Eye (tissue), 1 donor: ENCODE results near the gene ROR2.

Experiments
- DNase-seq: peaks from one replicate; pipeline ENCODE4 v3.0.0-alpha.2; 2015

The ROR2 gene

GRCh38 chr9:91837981-91838731 is 111.9 kb downstream of the ROR2 start:
- DNase-seq: peak; percentile 74

- DNase-seq: no peak
Observed at GRCh38 chr9:91836515-91836914, 113.5 kb downstream of the ROR2 start.

DNA sequence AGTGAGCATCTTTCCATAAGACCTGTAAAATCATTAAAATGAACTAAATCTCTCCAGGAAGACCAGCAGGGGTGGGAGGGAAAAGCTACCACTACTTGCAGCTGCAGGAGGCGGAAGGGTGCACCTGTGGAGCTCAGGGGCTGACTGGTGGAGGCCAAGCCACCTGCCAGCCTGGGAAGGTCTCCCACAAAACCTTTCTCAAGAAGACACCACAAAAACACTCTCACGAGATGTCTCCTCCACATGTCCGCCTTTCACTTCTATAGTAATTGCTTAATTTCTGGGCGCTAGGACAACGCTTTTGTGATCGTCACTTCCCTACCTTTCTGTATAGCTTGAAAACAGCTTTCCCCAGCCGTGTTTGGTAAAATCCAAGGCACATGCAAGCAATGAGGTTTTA is 114.4 kb downstream of the ROR2 start:
- DNase-seq: no peak

GRCh38 chr9:91835216-91835615 is 114.8 kb downstream of the ROR2 start:
- no peak for DNase-seq

DNA sequence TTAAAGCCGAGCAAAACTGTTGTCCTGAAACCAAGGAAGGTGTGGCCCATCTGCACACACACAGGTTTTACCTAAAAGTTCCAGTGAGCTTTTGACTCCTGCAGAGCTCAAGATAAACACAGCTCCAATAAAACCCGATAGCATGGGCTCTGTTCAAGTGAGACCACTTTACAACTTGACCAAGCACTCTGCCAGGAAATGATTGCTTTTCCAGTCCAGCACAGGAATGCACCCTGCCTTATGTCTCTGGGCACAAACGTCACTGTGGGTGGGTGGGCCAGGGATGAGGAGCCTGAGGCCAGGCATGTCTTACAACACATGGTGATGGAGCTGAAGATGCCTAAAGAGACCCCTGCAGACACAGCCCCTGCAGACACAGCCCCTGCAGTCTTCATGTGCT is 115.3 kb downstream of the ROR2 start:
- no peak for DNase-seq

GRCh38 chr9:91833878-91834255 is 116.2 kb downstream of the ROR2 start:
- DNase-seq: no peak

DNA sequence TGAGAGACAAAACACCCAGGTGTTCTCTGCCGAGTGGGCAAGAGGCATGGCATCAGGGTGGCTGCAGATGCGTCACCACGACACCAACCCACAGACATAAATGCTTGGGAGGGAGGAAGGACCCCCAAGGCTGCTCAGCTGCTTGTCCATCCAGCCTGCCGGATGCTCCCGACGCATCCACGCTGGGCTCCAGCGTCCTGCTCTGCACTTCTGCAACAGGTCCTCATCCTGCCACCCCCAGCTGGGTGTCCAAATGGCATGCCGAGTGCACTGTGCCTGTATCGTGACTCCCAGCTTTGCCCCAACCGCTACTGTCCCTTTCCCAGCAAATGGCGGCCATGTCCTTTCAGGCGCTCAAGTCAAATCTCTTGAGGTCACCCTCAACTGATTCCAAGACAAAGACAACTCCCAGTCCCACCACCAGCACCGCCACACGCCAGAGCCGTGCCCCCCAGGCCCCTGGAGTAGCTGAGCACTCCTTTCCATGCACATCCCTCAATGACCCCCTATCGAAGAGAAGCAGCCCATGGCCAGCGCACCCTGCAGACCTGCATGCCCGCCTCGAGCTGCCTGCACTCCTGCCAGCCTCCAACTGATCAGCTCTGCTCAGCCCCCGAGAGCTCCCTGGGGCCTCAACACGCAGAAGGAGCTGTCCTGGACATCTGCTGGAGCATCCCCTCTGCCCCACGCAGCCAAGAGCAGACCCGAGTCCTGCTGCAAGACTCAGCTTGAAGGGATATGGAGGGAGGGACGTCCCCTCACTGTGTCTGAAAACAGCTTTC is 116.7 kb downstream of the ROR2 start:
- no peak for DNase-seq

DNA sequence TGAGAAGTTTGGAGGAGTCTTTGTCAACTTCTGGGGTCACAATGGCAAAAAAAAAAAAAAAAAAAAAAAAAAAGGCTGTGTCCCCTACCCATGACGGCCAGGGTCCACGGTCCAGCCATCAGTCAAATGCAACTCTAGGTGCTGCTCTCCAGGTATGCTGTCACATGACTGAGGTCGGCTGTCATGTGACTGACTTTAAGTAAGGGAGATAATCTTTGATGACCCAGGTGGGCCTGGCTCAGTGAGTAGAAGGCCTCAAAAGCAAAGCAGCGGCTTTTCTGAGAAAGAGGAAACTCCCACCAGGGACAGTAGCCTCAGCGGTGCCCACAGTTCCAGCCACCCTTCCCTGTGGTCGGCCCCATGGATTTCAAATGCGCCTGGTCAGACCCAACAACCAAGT is 117.7 kb downstream of the ROR2 start:
- DNase-seq: no peak

DNA sequence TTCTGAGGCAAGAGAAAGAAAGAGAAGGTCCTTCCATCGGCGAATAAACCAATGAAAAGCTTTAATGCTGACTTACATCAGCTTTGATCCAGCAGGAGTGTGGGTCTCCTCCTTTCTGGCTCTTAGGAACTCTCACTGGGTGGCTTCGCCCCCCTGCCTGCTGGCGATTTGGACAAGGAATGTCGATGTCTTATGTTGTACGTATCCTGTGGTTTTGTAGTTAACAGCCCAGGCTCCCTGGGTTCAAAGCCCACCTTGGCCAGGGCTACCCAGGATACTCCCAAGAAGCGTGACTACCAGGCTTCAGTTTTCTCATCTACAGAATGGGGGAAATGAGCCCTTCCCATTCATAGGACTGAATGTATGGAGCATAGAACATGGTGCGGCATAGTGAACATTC is 124.2 kb downstream of the ROR2 start:
- DNase-seq: no peak

DNA sequence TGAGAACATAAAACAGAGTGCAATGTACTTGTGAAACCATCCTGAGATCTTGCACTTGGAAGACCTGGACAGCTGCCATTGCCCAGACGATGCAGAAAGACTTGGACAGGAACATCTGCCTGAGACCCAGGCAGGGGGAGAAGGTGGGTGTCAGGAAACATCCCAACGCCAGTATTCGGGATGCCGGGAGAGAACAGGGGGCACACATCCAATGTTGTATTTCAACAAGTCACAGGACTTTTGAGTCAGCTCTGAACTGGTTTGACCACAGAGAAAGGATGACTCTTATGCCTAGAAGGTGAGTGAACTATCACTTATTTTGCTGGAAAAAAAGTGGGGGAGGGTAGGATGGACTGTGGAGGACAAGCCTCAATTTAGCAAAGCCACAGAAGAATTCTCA is 124.6 kb downstream of the ROR2 start:
- no peak for DNase-seq

GRCh38 chr9:91824601-91825305 is 125.3 kb downstream of the ROR2 start:
- DNase-seq: no peak

DNA sequence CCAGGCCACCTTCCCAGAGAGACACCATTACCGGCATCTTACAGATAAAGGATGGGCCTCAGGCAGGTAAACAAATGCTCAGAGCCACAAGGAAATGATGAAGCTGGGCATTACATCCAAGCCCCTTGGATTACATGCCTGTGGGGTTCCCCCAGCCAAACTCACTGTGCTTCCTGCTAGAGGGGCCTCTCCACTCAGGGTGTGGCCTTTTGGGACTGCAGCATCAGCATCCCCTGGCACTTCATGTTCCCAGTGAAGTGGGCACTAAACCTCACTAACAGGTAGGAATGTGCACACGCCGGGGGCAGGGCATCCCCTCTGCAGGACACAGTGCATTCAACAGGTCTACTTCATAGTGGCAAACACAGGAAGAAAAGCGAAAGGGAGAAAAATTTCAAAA is 125.9 kb downstream of the ROR2 start:
- DNase-seq: no peak

DNA sequence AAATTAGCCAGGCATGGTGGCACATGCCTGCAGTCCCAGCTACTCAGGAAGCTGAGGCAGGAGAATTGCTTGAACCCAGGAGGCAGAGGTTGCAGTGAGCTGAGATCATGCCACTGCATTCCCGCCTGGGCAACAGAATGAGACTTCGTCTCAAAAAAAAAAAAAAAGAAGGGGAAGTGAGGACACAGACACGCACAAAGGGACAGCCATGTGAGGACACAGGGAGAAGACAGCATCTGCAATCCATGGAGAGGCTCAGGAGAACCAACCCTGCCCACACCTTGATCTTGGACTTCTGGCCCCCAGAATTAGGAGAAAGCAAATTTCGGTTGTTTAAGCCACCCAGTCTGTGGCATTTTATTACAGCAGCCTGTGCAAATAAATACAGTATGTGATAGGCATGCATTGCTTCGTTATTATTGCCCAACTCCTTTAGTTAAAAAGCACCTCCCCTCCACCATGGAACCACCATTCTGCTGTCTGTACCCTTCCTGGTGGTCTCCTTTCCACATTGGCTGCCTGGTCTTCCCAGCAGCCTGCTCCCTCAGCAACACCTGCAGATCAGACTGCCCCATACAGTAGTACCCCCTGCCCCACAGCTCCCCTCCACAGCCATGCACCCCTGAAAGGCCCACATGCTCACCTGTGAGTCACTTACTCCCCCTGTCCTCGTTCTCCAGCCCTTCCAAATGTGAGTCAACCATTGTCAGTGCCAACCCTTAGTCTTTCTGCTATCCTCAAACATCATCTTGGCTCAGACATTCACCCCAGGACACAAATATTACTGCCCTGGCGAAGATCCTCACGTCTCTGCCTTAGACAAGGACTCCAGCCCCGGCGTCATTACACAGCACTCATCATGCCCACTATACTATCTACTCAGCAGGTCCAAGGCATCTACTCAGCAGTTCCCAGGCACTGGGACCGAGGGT is 128.8 kb downstream of the ROR2 start:
- no peak for DNase-seq

- no peak for DNase-seq
Observed at GRCh38 chr9:91820126-91820750, 129.8 kb downstream of the ROR2 start.

DNA sequence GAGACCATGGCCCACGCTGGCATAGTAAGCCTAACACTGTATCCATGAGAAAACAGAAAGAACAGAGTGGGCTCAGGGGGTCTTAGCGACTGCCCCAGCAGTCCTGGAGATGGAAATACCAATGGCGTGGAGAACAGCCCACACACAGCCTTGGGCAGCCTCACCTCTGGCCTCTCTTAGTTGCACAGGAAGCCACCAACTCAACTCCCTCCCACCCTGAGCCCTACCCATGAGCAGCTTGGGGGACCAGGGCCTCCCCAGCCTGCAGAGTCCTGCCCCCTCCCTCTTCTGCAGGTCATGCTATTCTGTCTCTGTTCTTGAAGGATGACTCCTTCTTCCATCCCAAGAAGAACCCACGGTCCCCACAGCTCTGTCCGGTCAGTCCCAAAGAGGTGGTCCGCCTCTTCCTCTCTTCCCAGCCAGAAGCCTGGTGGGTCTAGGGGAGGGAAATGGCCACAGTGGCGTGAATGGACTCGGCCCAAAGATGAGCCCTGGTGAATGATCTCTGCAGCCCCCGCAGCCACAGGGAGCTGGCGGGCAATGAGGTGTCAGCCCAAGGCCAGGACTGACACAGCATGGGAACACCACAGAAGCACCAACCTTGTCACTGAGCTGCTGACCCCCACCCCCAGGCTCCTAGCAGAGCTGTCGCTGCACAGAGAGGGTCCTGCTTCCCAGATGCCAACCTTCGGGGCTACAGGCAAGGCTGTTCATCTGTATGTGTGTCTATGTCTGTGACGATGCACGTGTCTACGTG is 131.2 kb downstream of the ROR2 start:
- no peak for DNase-seq

GRCh38 chr9:91818225-91818585 is 131.8 kb downstream of the ROR2 start:
- no peak for DNase-seq

DNA sequence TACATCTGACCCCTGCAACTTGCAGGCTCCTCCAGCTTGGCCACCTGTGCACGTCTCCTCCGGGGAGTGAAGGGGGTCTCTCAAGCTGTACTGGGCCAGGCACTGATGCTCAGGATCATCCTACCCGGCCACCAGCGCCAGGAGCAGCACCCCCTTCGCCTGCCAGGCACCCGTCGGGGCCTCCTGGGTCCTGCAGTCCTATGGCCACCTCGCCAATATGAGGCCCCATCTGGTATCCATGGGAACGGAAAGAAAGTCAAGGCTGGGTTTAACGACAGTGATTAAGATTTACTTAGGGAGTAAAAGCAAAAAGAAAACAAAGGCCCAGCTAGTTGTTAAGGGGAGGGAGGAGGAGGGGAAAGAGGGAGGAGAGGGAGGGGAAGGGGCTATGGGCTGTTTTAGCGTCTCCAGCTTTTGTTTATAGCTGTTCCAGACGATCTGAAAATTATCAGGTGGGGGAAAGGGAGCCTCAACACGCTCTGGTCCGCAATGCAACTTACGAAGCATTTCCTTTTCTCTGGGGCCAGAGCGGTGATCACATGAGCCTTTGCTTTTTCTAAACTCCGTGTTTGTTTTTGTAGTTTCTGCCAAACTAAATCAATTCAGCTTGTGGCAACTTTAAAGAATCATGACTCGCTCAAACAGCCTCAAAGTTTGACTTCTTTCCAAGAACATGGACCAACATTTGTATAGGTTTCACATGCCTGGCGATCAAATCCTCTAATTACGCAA is 132.4 kb downstream of the ROR2 start:
- DNase-seq: peak; percentile 86

DNA sequence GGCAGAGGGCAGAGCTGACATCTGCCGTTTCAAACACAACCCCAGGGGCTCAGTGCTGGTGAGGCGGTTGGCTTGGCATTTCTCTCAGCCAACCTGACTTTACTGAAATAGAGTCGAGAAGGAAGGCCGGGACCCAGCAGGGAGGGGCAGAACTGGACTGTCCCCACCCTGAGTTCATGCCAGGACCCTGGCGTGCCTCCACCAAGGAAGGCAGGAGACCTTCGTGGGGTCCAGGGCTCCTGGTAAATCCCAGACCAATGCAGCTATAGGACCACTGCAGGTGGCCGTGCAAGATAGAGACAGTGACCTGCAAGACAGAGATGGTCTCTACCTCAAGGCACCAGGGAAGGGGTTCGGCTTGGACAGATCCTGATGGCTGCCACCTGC is 132.9 kb downstream of the ROR2 start:
- DNase-seq: no peak

- no peak for DNase-seq
Observed at GRCh38 chr9:91816356-91816755, 133.7 kb downstream of the ROR2 start.

GRCh38 chr9:91815896-91816295 is 134.1 kb downstream of the ROR2 start:
- no peak for DNase-seq

DNA sequence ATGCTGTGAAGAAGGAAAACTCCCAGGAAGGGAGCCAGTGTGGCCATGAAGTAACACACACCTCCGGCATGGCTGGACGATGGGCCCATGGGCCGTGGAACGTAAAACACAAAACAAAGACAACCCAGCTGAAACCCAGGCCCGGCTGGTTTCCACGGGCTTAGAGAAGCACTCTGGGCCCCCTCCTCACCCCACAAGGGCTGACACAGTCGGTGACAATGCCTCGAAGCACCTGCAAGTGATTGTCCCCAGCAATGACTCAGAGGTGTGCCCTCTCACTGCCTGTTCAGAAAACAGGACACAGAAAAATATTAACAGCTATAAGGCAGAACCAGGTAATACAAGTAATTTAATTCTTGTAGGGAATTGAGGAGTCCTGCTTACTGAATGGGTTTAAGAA is 135.3 kb downstream of the ROR2 start:
- DNase-seq: no peak
